HCT116 (cell line): Measurements from ENCODE around the gene TLCD1. TPM values are rescaled to one million over a fixed set of nuclear protein-coding genes. Genes with fewer than 3 reads are reported as not detected.
"Not testable (repeated sequence)": the region's sequence is repeated elsewhere in the genome, so short reads cannot be mapped to it uniquely, and the experiment has no call there.

Experiments
- ATAC-seq: fragments of 200-7000 bp; cut with Tn5 transposase; 2 replicates; pipeline ENCODE4 v1.9.1; 2020; ENCODE audit warnings: mild to moderate bottlenecking, moderate library complexity
- BruUV-seq: library from RNA; stranded (reverse); fragments of 400-500 nt; replicated peaks from 2 replicates; lab custom pipeline; 2021; lab: Mats Ljungman, UMichigan
- CTCF ChIA-PET: fragments of 300-600 bp; sonication (Branson Sonifier 250); formaldehyde crosslinking; loops from one replicate; lab custom pipeline; 2021; ENCODE audit warnings: antibody characterized with exemption; lab: Charles Lee
- POLR2A ChIA-PET: fragments of 300-600, 350-600 bp; sonication (Branson Sonifier 250); formaldehyde crosslinking; loops from one replicate; lab custom pipeline; 2021; ENCODE audit warnings: antibody characterized with exemption; lab: Charles Lee
- RAD21 ChIA-PET, 2 experiments: fragments of 300-600 bp; sonication (Branson Sonifier 250); formaldehyde crosslinking; loops; one replicate each; lab custom pipeline; 2023; ENCODE audit warnings: low total read pairs in 2 of 2; ENCODE audit not compliant: uncharacterized antibody in 2 of 2, unreplicated experiment in 2 of 2, low non-redundant PET in 1 of 2; lab: Charles Lee
- DNase-seq: peaks from one replicate; pipeline ENCODE4 v3.0.0-alpha.2; 2010; ENCODE audit warnings: low read depth, low spot score
- H2AFZ ChIP-seq: fragments of 200-600 bp; shearing (Covaris generic), sonication (generic); 2 replicates; pipeline ENCODE4 v1.6.1; 2017; ENCODE audit warnings: low read depth, mixed run types, mixed read lengths, antibody characterized with exemption, low read length; ENCODE audit not compliant: poor library complexity, severe bottlenecking
- H3K27ac ChIP-seq: 2 replicates; pipeline ENCODE4 v1.5.1; 2012; ENCODE audit warnings: low read depth, low read length
- H3K27me3 ChIP-seq: fragments of 200-600 bp; sonication (generic); 2 replicates; pipeline ENCODE4 v1.6.1; 2016; ENCODE audit warnings: mixed run types, low read length, mixed read lengths; ENCODE audit not compliant: insufficient read depth
- H3K36me3 ChIP-seq, 2 experiments: fragments of 200-500 bp in 1 of 2; fragments of 200-600 bp in 1 of 2; sonication (Bioruptor generic) in 1 of 2; sonication (generic) in 1 of 2; 2 replicates each; pipeline versions ENCODE4 v1.5.1 to v1.6.1; 2014 to 2016; ENCODE audit warnings: low read length in 2 of 2, inconsistent platforms in 1 of 2, mixed read lengths in 1 of 2, mixed run types in 1 of 2; ENCODE audit not compliant: insufficient read depth in 2 of 2, control insufficient read depth in 1 of 2
- H3K4me1 ChIP-seq, 2 experiments: fragments of 200-600 bp in 1 of 2; sonication (generic) in 1 of 2; 2 replicates each; pipeline versions ENCODE4 v1.5.1 to v1.6.1; 2012 to 2017; ENCODE audit warnings: low read length in 2 of 2, inconsistent platforms in 1 of 2, mild to moderate bottlenecking in 1 of 2, mixed read lengths in 1 of 2, mixed run types in 1 of 2, moderate library complexity in 1 of 2; ENCODE audit not compliant: insufficient read depth in 2 of 2, control insufficient read depth in 1 of 2
- H3K4me2 ChIP-seq: fragments of 200-600 bp; sonication (generic); 2 replicates; pipeline ENCODE4 v1.6.1; 2017; ENCODE audit warnings: mixed run types, low read length, mixed read lengths
- H3K4me3 ChIP-seq, 2 experiments: fragments of 200-600 bp in 1 of 2; sonication (generic) in 1 of 2; replicated peaks in 1 of 2; 2 replicates each; pipeline ENCODE4 v1.5.1; 2011 to 2016; ENCODE audit warnings: low read length in 2 of 2, control low read depth in 1 of 2, low read depth in 1 of 2, mild to moderate bottlenecking in 1 of 2, mixed read lengths in 1 of 2, mixed run types in 1 of 2
- H3K79me2 ChIP-seq: fragments of 200-600 bp; sonication (generic); 2 replicates; pipeline ENCODE4 v1.6.1; 2017; ENCODE audit warnings: mild to moderate bottlenecking, mixed run types, low read length, moderate library complexity, mixed read lengths; ENCODE audit not compliant: insufficient read depth
- H3K9ac ChIP-seq: fragments of 200-600 bp; sonication (generic); 2 replicates; pipeline ENCODE4 v1.6.1; 2016; ENCODE audit warnings: low read length, mixed read lengths
- H3K9me2 ChIP-seq: fragments of 200-600 bp; sonication (generic), shearing (Covaris generic); 2 replicates; pipeline ENCODE4 v1.6.1; 2017; ENCODE audit warnings: mixed run types, mild to moderate bottlenecking, moderate library complexity; ENCODE audit not compliant: insufficient read depth
- H3K9me3 ChIP-seq, 2 experiments: fragments of 200-500 bp in 1 of 2; fragments of 200-600 bp in 1 of 2; sonication (Bioruptor generic) in 1 of 2; sonication (generic) in 1 of 2; 2 replicates each; pipeline ENCODE4 v1.6.1; 2014 to 2017; ENCODE audit warnings: low read length in 2 of 2, mixed read lengths in 2 of 2, inconsistent platforms in 1 of 2, low read depth in 1 of 2, mild to moderate bottlenecking in 1 of 2, mixed run types in 1 of 2, moderate library complexity in 1 of 2; ENCODE audit not compliant: control insufficient read depth in 1 of 2, insufficient read depth in 1 of 2
- H4K20me1 ChIP-seq: fragments of 200-600 bp; sonication (generic), shearing (Covaris generic); 2 replicates; pipeline ENCODE4 v1.6.1; 2017; ENCODE audit warnings: mixed run types, mild to moderate bottlenecking, moderate library complexity; ENCODE audit not compliant: insufficient read depth
- CBX3 ChIP-seq: IDR thresholded peaks from 2 replicates; pipeline ENCODE4 v1.6.1; 2012; ENCODE audit warnings: low read depth
- CEBPB ChIP-seq: IDR thresholded peaks from 2 replicates; pipeline ENCODE4 v1.6.1; 2012; ENCODE audit warnings: low read depth
- EGR1 ChIP-seq: IDR thresholded peaks from 2 replicates; pipeline ENCODE4 v1.6.1; 2012; ENCODE audit warnings: low read depth
- ELF1 ChIP-seq: IDR thresholded peaks from 2 replicates; pipeline ENCODE4 v1.6.1; 2012; ENCODE audit warnings: low read depth, borderline replicate concordance
- EZH2 ChIP-seq: fragments of 200-600 bp; sonication (generic); IDR thresholded peaks from 2 replicates; pipeline ENCODE4 v1.6.1; 2017; ENCODE audit warnings: antibody characterized with exemption, mixed run types
- EZH2phosphoT487 ChIP-seq: fragments of 200-600 bp; IDR thresholded peaks from 2 replicates; pipeline ENCODE4 v1.6.1; 2018; ENCODE audit warnings: antibody characterized with exemption, borderline replicate concordance
- FOSL1 ChIP-seq: IDR thresholded peaks from 2 replicates; pipeline ENCODE4 v1.6.1; 2012; ENCODE audit warnings: low read depth
- JUND ChIP-seq: IDR thresholded peaks from 2 replicates; pipeline ENCODE4 v1.6.1; 2012
- POLR2A ChIP-seq: IDR thresholded peaks from 2 replicates; pipeline ENCODE4 v1.7.0; 2011; ENCODE audit warnings: borderline replicate concordance; ENCODE audit not compliant: insufficient read depth, insufficient read length; ENCODE audit errors: extremely low read depth
- POLR2AphosphoS5 ChIP-seq: IDR thresholded peaks from 2 replicates; pipeline ENCODE4 v1.6.1; 2011; ENCODE audit warnings: mild to moderate bottlenecking, low read depth, low read length, moderate library complexity
- SIN3A ChIP-seq: IDR thresholded peaks from 2 replicates; pipeline ENCODE4 v1.6.1; 2012; ENCODE audit warnings: low read depth
- SP1 ChIP-seq: IDR thresholded peaks from 2 replicates; pipeline ENCODE4 v1.6.1; 2012; ENCODE audit warnings: low read depth
- TCF7L2 ChIP-seq: IDR thresholded peaks from 2 replicates; pipeline ENCODE4 v1.7.0; 2011; ENCODE audit warnings: borderline replicate concordance, inconsistent platforms; ENCODE audit not compliant: insufficient read depth, insufficient read length; ENCODE audit errors: extremely low read depth
- ZFX ChIP-seq: fragments of 450-650 bp; IDR thresholded peaks from 2 replicates; pipeline ENCODE4 v1.6.1; 2017
- ZNF274 ChIP-seq: fragments of 200-500 bp; sonication (Bioruptor generic); IDR thresholded peaks from 2 replicates; pipeline ENCODE4 v1.6.1; 2014; ENCODE audit warnings: mild to moderate bottlenecking, low read depth, low read length, inconsistent platforms
- intact Hi-C: fragments of 100-400 bp; cut with micrococcal nuclease; formaldehyde crosslinking; loops from 2 replicates; pipeline ENCODE4 v1.10.0; 2022
- total RNA-seq: library from RNA; stranded (reverse); gene quantifications from one replicate; pipeline ENCODE4 v1.2.1, GENCODE V29; 2021; ENCODE audit not compliant: unreplicated experiment
- TF ChIP-seq, protein P1 (sequence below), 3 experiments: fragments of 200-600 bp in 1 of 3; sonication (generic) in 1 of 3; IDR thresholded peaks in 2 of 3; conservative IDR thresholded peaks in 1 of 3; 2 replicates each; pipeline ENCODE4 v1.5.1; 2012 to 2017; ENCODE audit warnings: low read depth in 2 of 3, low read length in 2 of 3, antibody characterized with exemption in 1 of 3, borderline replicate concordance in 1 of 3, control low read depth in 1 of 3, mild to moderate bottlenecking in 1 of 3, mixed read lengths in 1 of 3, mixed run types in 1 of 3, moderate library complexity in 1 of 3; ENCODE audit not compliant: insufficient read depth in 1 of 3
- TF ChIP-seq, protein P2 (sequence below): IDR thresholded peaks from 2 replicates; pipeline ENCODE4 v1.6.1; 2012; ENCODE audit warnings: low read depth

Gene TLCD1
- total RNA-seq, 1 experiment from 2014 or later = 28.3 TPM

DNA sequence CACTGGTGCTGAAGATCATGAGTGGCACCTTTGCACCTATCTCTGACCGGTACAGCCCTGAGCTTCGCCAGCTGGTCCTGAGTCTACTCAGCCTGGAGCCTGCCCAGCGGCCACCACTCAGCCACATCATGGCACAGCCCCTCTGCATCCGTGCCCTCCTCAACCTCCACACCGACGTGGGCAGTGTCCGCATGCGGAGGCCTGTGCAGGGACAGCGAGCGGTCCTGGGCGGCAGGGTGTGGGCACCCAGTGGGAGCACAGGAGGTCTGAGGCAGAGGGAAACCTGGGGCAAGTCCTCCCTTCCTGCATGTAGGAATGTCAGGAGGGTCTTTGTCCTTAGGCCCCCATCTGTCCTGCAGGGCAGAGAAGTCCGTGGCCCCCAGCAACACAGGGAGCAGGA lies 11.3 kb upstream of the TLCD1 start:
- no peak overlapping the region for H3K4me3 ChIP-seq
- H3K4me2 ChIP-seq = no peak overlapping the region
- no peak overlapping the region for H3K9ac ChIP-seq
- no peaks in the 10 kb centered on the region for H4K20me1 ChIP-seq
- no peak for ATAC-seq
- no peaks in the 10 kb centered on the region for H3K36me3 ChIP-seq
- CTCF ChIA-PET = no interaction called here
- TF ChIP-seq ZNF274 (no peak), POLR2AphosphoS5 (no peak), EGR1 (no peak), CBX3 (no peak), EZH2 (no peak), ELF1 (no peak), EZH2phosphoT487 (no peak), FOSL1 (no peak), TCF7L2 (no peak), CEBPB (no peak), POLR2A (no peak), ZFX (no peak), SIN3A (no peak), SP1 (no peak), JUND (no peak)
- TF ChIP-seq, protein P1, sequence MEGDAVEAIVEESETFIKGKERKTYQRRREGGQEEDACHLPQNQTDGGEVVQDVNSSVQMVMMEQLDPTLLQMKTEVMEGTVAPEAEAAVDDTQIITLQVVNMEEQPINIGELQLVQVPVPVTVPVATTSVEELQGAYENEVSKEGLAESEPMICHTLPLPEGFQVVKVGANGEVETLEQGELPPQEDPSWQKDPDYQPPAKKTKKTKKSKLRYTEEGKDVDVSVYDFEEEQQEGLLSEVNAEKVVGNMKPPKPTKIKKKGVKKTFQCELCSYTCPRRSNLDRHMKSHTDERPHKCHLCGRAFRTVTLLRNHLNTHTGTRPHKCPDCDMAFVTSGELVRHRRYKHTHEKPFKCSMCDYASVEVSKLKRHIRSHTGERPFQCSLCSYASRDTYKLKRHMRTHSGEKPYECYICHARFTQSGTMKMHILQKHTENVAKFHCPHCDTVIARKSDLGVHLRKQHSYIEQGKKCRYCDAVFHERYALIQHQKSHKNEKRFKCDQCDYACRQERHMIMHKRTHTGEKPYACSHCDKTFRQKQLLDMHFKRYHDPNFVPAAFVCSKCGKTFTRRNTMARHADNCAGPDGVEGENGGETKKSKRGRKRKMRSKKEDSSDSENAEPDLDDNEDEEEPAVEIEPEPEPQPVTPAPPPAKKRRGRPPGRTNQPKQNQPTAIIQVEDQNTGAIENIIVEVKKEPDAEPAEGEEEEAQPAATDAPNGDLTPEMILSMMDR (IDR thresholded peaks at IDR 0.05 in 2 of 3, conservative IDR thresholded peaks at IDR 0.05 in 1 of 3; ENCODE audit: borderline replicate concordance in 1 of 3, insufficient read depth in 1 of 3, low read depth in 2 of 3, low read length in 2 of 3) = no peak
- TF ChIP-seq, protein P2, sequence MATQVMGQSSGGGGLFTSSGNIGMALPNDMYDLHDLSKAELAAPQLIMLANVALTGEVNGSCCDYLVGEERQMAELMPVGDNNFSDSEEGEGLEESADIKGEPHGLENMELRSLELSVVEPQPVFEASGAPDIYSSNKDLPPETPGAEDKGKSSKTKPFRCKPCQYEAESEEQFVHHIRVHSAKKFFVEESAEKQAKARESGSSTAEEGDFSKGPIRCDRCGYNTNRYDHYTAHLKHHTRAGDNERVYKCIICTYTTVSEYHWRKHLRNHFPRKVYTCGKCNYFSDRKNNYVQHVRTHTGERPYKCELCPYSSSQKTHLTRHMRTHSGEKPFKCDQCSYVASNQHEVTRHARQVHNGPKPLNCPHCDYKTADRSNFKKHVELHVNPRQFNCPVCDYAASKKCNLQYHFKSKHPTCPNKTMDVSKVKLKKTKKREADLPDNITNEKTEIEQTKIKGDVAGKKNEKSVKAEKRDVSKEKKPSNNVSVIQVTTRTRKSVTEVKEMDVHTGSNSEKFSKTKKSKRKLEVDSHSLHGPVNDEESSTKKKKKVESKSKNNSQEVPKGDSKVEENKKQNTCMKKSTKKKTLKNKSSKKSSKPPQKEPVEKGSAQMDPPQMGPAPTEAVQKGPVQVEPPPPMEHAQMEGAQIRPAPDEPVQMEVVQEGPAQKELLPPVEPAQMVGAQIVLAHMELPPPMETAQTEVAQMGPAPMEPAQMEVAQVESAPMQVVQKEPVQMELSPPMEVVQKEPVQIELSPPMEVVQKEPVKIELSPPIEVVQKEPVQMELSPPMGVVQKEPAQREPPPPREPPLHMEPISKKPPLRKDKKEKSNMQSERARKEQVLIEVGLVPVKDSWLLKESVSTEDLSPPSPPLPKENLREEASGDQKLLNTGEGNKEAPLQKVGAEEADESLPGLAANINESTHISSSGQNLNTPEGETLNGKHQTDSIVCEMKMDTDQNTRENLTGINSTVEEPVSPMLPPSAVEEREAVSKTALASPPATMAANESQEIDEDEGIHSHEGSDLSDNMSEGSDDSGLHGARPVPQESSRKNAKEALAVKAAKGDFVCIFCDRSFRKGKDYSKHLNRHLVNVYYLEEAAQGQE = no peak
- RAD21 ChIA-PET = no interaction called here
- H3K27ac ChIP-seq = no peak overlapping the region; the same call in 1 of the 2 replicates
- POLR2A ChIA-PET = no interaction called here
- intact Hi-C loops = no loop called here
- H3K4me1 ChIP-seq = peaks cover 19 to 26% of the 10 kb centered on the region in 2 experiments
- BruUV-seq = no TSS peak
- H2AFZ ChIP-seq = no peak overlapping the region
- no peaks in the 10 kb centered on the region for H3K9me2 ChIP-seq
- H3K9me3 ChIP-seq = no peaks in the 10 kb centered on the region
- no peak for DNase-seq
- H3K27me3 ChIP-seq = no peaks in the 10 kb centered on the region
- H3K79me2 ChIP-seq = no peaks in the 10 kb centered on the region

DNA sequence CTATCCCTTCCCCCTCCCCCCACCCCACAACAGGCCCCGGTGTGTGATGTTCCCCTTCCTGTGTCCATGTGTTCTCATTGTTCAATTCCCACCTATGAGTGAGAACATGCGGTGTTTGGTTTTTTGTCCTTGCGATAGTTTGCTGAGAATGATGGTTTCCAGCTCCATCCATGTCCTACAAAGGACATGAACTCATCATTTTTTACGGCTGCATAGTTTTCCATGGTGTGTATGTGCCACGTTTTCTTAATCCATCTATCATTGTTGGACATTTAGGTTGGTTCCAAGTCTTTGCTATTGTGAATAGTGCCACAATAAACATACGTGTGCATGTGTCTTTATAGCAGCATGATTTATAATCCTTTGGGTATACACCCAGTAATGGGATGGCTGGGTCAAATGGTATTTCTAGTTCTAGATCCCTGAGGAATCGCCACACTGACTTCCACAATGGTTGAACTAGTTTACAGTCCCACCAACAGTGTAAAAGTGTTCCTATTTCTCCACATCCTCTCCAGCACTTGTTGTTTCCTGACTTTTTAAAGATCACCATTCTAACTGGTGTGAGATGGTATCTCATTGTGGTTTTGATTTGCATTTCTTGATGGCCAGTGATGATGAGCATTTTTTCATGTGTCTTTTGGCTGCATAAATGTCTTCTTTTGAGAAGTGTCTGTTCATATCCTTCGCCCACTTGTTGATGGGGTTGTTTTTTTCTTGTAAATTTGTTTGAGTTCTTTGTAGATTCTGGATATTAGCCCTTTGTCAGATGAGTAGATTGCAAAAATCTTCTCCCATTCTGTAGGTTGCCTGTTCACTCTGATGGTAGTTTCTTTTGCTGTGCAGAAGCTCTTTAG lies 10.1 kb upstream of the TLCD1 start:
- H3K27me3 ChIP-seq, H3K9me2 ChIP-seq, H3K9ac ChIP-seq, H2AFZ ChIP-seq, H3K9me3 ChIP-seq, DNase-seq, BruUV-seq, H3K79me2 ChIP-seq, H3K4me3 ChIP-seq, H4K20me1 ChIP-seq, H3K36me3 ChIP-seq, H3K27ac ChIP-seq, H3K4me2 ChIP-seq, ATAC-seq, intact Hi-C loops: not testable (repeated sequence)
- ChIA-PET CTCF (interaction anchor here (1.0 to 1.2 kb wide), 2 partner anchors 14 to 27 kb away, joined by 5 read pairs; no protein-coding TSS in a partner anchor), POLR2A (interaction anchor here (1.1 to 1.4 kb wide), 2 partner anchors 7 to 16 kb away, joined by 4 to 6 read pairs; partner anchors contain the start of gene RPL23A), RAD21 (interaction anchor here in 1 of 2 experiments (1.2 kb wide), 1 partner anchor 9 kb away, joined by 3 read pairs; no protein-coding TSS in a partner anchor)
- peaks cover 14 to 19% of the 10 kb centered on the region in 2 experiments for H3K4me1 ChIP-seq
